ENCODE measurements around the gene SLC27A1.
A peak's percentile ranks its signal among the peaks of the same experiment; 100 is the strongest.
"Not testable (repeated sequence)": the region's sequence is repeated elsewhere in the genome, so short reads cannot be mapped to it uniquely, and the experiment has no call there.

The SLC27A1 gene

DNA sequence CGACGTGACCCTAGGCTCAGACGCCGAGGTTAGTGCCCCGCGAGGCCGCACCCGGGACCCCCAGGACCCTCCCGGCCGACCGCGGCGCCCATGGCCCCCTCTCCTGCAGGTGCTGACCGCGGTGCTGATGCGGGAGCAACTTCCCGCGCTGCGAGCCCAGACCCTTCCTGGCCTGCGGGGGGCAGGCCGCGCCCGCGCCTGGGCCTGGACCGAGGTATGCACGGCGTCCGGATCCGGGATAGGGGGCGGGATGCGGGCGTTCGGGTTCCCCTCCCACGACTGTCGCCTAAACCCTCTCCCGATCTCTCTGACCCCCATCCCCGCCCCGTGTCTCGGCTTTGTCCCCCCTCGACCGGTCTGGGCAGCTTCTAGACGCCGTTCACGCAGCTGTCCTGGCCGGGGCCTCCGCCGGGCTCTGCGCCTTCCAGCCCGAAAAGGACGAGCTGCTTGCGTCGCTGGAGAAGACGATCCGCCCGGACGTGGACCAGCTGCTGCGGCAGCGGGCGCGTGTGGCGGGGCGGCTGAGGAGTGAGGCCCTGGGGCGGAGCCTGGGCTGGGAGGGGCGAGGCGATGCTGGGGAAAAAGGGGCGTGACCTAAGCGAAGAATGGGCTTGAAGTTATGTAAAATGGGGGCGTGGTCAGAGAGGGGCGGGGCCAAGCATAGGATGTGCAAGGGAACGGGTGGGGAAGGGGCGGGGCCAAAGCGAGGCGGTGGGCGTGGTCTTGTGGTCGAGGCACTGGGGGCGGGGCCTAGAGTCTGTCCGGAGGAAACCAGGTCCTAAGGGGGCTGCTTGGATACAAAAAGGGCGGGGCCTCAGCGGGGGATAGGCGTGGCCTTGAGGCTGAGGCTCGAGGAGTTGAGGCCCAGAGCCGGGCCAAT, 69.2 kb downstream of the SLC27A1 start:
- peak; percentile 95 for DNase-seq

DNA sequence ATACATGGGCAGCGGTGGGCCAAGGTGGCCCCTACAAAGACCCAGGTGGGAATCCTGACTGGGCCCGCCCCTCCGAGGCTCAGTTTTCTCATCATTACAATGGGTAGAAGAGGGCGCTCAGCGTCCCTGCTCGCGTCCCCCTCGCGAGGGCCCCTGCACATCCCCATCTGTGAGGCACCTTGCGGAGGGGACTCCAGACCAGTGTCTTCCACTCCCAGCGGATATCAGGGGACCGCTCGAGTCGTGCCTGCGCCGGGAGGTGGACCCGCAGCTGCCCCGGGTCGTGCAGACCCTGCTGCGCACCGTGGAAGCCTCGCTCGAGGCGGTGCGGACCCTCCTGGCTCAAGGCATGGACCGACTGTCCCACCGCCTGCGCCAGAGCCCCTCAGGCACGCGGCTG, 69.8 kb downstream of the SLC27A1 start:
- DNase-seq = no peak

DNA sequence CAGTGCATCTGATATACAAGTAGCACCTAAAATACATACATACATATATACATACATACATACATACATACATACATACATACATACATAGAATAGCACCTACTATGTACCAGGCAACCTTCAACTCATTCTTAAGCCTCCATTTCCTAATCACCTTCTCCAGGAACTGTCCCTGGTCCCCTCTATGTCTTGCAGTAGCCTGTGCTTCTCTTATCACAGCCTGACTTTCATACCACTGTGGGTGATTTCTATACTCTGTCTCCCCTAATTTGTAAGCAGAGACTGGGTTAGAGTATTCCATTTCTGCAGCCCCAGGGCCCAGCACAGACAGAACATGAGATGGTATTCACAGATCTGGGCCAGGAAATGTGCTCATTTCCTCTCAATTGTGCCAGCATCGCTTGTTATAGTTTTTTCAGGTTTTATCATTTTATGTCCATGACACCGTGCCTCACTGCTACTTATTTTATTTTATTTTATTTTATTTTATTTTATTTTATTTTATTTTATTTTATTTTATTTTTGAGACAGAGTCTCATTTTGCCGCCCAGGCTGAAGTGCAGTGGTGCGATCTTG, 70.9 kb downstream of the SLC27A1 start:
- no peak for DNase-seq

DNA sequence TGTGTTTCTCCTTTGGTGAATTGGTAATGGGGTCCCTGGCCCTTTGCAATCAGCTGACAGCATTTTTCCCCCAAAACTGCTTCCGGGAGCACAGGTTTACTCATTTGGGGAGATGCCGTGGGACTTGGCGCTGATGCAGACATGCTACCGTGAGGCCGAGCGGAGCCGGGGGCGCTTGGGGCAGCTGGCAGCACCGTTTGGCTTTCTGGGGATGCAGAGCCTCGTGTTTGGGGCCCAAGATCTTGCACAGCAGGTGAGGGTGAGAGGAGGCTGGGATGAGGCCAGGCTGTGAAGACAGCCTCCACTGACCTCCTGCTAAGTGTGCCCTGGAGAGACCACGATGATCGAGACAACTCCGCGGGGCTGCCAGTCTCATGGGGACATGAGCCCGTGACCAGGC, 71.7 kb downstream of the SLC27A1 start:
- no peak for DNase-seq

DNA sequence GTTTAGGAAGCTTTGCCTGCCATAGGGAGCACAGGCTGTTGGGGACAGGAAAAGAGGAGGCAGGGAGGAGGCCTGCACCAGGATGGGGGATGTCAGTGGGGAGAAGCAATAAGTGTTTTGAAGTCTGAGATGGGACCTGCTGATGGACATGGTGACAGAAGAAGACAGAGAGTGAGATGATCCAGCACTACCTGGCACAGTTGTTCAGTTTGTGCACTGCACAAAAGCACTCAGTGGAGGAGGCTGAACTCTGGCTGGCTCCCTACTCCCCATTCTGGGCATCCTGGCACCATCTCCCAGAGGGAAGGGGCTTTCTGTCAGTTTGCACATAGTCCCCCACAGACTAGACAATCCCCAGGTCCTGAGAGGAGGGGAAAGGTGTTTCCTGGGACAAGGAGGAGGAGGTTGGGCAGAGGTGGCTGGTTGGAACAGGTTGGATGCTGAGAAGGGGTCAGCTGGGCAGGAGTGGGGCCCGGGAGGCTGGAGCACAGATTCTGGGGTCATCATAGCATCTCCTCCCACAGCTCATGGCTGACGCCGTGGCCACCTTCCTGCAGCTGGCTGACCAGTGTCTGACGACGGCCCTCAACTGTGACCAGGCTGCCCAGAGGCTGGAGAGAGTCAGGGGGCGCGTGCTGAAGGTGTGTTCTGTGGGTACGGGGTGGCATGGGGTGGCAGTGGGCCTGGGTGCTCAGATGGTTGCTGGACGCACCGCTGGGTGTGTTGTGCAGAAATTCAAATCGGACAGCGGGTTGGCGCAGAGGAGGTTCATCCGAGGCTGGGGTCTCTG, 72.7 kb downstream of the SLC27A1 start:
- DNase-seq = no peak

DNA sequence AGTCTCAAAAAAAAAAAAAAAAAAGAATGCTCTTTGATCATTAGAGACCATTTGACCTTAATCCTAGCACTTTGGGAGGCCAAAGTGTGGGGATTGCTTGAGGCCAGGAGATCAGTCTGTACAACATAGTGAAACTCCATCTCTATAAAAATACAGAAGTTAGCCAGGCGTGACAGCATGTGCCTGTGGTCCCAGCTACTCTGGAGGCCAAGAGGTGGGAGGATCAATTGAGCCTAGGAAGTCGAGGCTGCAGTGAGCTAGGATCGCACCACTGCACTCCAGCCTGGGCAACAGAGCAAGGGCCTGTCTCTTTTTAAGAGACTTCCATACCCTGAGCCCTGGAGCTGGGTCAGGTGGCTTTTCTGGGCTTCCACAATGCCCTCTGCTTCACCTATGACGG, 73.7 kb downstream of the SLC27A1 start:
- DNase-seq = no peak

DNA sequence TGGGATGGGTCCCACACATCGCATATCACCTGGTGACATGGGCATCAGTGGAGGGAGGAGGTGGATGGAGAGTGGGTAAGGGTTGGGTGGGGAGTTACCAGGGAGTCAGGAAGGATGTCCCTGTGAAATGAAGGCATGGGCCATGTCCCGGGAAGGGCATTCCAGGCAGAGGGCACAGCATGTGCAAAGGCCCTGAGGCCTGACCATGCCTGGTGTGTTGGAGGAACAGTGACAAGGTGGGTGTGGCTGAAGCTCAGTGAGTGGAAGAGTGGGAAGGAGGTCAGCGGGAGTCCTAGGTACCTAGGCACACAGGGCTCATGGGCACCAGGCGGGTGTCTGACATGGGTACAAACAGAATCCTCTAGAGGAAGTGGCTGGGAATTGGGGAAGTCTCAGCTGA, 74.1 kb downstream of the SLC27A1 start:
- DNase-seq = no peak

DNA sequence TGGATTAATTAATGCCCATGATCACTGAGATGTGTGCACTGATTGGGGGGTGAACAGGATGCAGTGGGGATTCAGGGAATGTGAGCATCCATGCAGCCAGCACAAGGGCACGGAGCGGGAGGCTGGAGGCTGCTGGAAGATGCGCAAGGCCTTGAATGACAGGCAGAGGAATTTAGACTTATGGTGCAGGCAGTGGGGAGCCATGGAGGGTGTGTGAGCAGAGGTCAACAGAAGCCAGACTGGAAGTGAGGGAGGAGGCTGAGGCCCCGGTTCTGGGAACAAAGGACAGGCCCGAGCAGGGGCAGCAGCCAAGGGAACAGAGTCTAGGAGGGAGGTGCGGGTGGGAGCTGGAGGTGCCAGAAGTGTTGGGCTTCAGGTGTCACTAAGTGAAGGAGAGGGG, 77.8 kb downstream of the SLC27A1 start:
- DNase-seq = no peak

DNA sequence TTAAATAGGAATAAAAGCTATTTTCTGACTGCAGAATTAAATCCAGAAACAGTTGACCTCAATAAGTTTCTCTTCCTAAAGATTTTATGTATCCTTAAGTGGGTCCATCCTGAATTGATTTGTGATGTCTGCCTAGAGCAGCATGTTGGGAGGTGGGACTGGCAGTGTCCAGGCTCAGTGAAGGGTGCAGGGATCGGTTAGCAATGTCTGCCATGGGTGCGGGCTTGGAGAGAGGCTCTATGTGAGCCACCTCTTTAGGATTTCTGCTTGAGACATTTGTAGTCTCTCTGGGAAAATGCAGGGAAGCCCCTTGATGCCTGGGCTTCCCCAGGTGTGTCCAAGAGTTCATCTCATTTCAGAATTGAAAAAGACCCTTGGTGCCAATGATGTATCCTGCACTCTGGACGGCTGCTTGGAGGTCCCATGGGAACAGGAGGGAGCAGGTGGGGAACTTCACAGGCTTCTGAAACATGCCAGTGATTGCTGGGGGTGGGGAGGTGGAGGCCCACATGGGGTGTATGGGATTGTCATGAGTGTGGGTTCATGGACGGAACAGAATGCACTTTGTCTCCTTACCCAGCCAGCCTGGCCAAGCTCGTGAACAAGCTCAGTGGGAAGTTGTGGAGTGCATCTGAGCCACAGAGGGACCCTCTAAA, 78.9 kb downstream of the SLC27A1 start:
- DNase-seq = no peak

DNA sequence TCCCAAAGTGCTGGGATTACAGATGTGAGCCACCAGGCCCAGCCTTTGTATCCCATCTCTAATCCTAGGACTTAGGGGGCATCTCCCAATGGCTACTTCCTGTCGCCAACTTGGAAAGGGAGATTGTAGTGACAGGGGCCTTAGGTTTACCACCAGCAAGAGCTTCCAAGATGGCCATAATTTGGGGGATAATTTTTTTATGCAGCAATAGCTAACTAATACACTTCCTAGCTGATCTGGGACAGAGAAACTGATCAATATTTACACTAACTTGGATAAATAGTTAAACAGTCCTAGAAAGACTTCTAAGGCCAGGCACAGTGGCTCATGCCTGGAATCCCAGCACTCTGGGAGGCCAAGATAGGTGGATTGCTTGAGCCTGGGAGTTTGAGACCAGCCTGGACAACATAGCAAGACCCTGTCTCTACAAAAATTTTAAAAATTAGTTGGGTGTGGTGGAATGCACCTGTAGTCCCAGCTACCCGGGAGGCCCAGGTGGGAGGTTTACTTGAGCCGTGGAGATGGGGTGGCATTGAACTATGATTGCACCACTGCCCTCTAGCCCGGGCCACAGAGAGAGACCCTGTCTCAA, 79.8 kb downstream of the SLC27A1 start:
- no peak for DNase-seq

DNA sequence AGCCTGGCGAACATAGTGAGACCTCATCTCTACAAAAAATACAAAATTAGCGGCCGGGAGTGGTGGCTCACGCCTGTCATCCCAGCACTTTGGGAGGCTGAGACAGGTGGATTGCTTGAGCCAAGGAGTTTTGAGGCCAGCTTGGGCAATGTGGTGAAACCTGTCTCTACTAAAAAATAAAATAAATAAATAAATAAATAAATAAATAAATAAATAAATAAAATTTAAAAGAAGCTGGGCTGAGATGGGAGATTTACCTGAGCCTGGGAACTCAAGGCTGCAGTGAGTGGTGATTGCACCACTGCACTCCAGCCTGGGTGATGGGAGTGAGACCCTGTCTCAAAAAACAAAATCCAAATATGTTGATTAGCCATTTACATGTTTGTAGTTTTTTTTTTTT, 82.4 kb downstream of the SLC27A1 start:
- DNase-seq = not testable (repeated sequence)

DNA sequence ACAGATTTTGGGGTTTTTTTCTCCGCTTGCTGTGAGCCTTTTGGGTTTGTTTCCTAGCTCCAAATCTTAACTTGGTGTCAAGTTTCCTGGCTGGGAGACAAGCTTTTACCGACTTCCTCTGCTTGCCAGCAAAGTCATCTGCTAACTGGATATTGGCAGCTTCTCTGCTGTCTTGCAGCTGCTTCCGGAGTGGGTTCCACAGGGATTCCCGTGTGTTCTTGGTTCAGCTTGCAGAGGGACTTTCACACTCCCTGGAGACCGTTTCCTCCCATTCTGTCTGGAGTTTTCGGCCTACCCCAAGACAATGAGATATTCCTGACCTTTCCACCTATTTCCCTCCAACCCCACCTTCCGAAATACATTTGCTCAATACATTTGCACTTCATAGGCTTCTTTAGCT, 82.9 kb downstream of the SLC27A1 start:
- DNase-seq = peak; percentile 86

DNA sequence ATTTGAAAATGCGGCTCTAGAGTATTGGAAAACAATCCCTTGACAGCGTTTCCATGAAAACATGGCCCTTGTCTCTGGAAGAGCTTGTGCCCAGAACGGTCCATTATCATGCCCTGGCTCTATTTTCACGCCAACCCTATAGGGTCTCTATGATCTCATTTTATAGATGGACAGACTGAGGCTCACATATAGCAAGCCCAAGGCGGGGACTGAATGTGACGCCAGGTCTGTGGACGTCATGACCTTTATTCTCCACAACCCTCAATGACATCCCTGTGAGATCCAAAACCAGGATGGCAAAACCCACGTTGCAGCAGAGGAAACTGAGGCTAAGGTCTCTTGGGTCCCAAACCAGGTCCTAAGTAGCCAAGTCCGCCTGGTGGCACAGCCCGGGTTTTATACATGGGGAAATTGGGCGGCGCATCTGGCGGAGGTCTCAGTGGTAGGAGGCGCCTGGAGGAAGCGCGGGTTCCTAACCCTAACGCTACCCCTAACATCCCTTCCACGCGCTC, 84.7 kb downstream of the SLC27A1 start:
- DNase-seq = no peak

DNA sequence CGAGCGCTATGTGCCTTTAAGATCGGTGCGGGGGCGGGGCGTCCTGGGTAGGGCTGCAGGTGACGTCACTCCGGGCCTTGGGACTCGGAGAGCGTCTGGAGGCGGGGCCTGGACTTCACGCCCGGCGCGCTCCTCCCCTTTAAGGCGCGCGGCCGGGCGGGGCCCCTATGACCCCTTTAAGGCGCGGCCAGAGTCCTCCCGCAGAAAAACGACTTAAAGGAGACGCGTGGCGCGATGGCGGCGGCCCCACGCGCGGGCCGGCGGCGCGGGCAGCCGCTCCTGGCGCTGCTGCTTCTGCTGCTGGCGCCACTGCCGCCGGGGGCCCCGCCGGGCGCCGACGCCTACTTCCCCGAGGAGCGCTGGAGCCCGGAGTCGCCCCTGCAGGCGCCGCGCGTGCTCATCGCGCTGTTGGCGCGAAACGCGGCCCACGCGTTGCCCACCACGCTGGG, 85.2 kb downstream of the SLC27A1 start, which contains the start of gene COLGALT1:
Gene COLGALT1 (plus strand): TSS at position 170 of the 449 bp plus-strand sequence. CDS start 65 bp downstream, at position 235.
- peak; percentile 94 for DNase-seq

Measured in fibroblast of skin of scalp (primary cell).